Psoas muscle (tissue), 8 donors: Measurements from ENCODE around the gene ARHGAP32. TPM values are rescaled to one million over a fixed set of nuclear protein-coding genes. Genes with fewer than 3 reads are reported as not detected.

Experiments used
- ATAC-seq, 4 donors: fragments of 200-7000 bp; cut with Tn5 transposase; one replicate each; pipeline ENCODE4 v1.9.1; 2020; ENCODE audit warnings: moderate library complexity in 3 of 4, mild to moderate bottlenecking in 2 of 4
- DNase-seq, 2 donors: peaks; one replicate each; pipeline ENCODE4 v3.0.0-alpha.2; 2020
- H3K27ac ChIP-seq: fragments of 200-600 bp; one replicate; pipeline ENCODE4 v1.8.0; 2022
- H3K27me3 ChIP-seq, 3 donors: fragments of 200-600 bp in 1 of 3; one replicate each; pipeline versions ENCODE4 v1.6.1 to v1.8.0; 2013 to 2022; ENCODE audit warnings: low read length in 2 of 3, mild to moderate bottlenecking in 2 of 3, moderate library complexity in 1 of 3; ENCODE audit not compliant: insufficient read depth in 3 of 3
- H3K36me3 ChIP-seq, 2 donors: fragments of 200-600 bp in 1 of 2; one replicate each; pipeline versions ENCODE4 v1.6.1 to v1.8.0; 2013 to 2022; ENCODE audit warnings: low read depth in 1 of 2, mild to moderate bottlenecking in 1 of 2, moderate library complexity in 1 of 2; ENCODE audit not compliant: insufficient read depth in 1 of 2
- H3K4me1 ChIP-seq: fragments of 200-600 bp; one replicate; pipeline ENCODE4 v1.8.0; 2022
- H3K4me3 ChIP-seq: fragments of 200-600 bp; one replicate; pipeline ENCODE4 v1.8.0; 2022; ENCODE audit warnings: mild to moderate bottlenecking
- H3K9me3 ChIP-seq: fragments of 200-600 bp; one replicate; pipeline ENCODE4 v1.8.0; 2022
- CTCF ChIP-seq: fragments of 200-600 bp; IDR thresholded peaks from one replicate; pipeline ENCODE4 v1.8.0; 2022; ENCODE audit warnings: antibody characterized with exemption
- WGBS, 3 donors: extraction: QIAGEN DNeasy Blood & Tissue Kit; methylation state at CpG; one replicate each; pipeline versions ENCODE4 v1.1.6 to v1.1.7; 2013; 5-methylcytosine and 5-hydroxymethylcytosine counted together
- intact Hi-C, 2 donors: fragments of 100-400 bp; cut with DNase I; formaldehyde crosslinking; loops; one replicate each; pipeline versions ENCODE4 v1.11.0 to v1.14.2; 2022
- polyA plus RNA-seq, 3 donors: library from polyadenylated mRNA; stranded (reverse); fragments of 200-250 nt; gene quantifications; one replicate each; pipeline ENCODE4 v1.2.3, GENCODE V29; 2013
- total RNA-seq, 4 donors: library from RNA; stranded (reverse); fragmentation: NEBNext Ultra II Directional in 2 of 4; extraction: Animal tissue kit (Norgen Biotek cat#: 25700) in 2 of 4; gene quantifications; one replicate each; pipeline versions ENCODE4 v1.2.1 to v1.2.4, GENCODE V29; 2021 to 2023
- donor health status: healthy with polysubstance abuse.
- donor health status: DM: no; HTN: no; CAD: no; lungs with moderate emphysema.
- donor health status: Bipolar disorder and iron deficiency.
- donor health status: healthy.
- donor health status: DM: yes; HTN: yes; CAD: no.
- donor health status: DM: no; HTN: no; CAD: no.
- donor health status: DM: no; HTN: no; CAD: no.
- donor health status: DM: yes; HTN: yes; CAD: no.

ARHGAP32 gene
- total and polyA plus RNA-seq, 7 donors: 1.3 to 10.1 (median 6.4) TPM

- no peak overlapping the region for H3K4me3 ChIP-seq
- 51 to 57% (median 52%) methylated on average over 5 of the region's 5 CpGs for WGBS, 3 donors
- no peaks in the 10 kb centered on the region for H3K9me3 ChIP-seq
- intact Hi-C loops: loop anchor here in 1 of 2 donors (2.0 kb wide), 1 partner anchor 50 kb away; no protein-coding TSS in a partner anchor
- DNase-seq: no peak
- H3K27ac ChIP-seq: no peak overlapping the region
- peaks cover 0 to 6% (median 5%) of the 10 kb centered on the region in 3 donors for H3K27me3 ChIP-seq
- no peaks in the 10 kb centered on the region for H3K36me3 ChIP-seq
- no peaks in the 10 kb centered on the region for H3K4me1 ChIP-seq
- TF ChIP-seq CTCF: no peak
- no peak for ATAC-seq
These were observed 274.9 kb downstream of the ARHGAP32 start for GRCh38 chr11:128917144-128917724.

GRCh38 chr11:128916681-128917080 is 275.4 kb downstream of the ARHGAP32 start:
- no peaks in the 10 kb centered on the region for H3K9me3 ChIP-seq
- intact Hi-C loops: loop anchor here in 1 of 2 donors (2.0 kb wide), 1 partner anchor 50 kb away; no protein-coding TSS in a partner anchor
- no peak overlapping the region for H3K4me3 ChIP-seq
- no peaks in the 10 kb centered on the region for H3K36me3 ChIP-seq
- peaks cover 0 to 6% (median 5%) of the 10 kb centered on the region in 3 donors for H3K27me3 ChIP-seq
- TF ChIP-seq CTCF: no peak
- 82 to 86% (median 84%) methylated on average over 2 of the region's 2 CpGs for WGBS, 3 donors
- no peak for ATAC-seq
- no peak for DNase-seq
- H3K27ac ChIP-seq: no peak overlapping the region
- no peaks in the 10 kb centered on the region for H3K4me1 ChIP-seq

GRCh38 chr11:128916037-128916572 is 276.0 kb downstream of the ARHGAP32 start:
- ATAC-seq (no peak), DNase-seq (no peak)
- 68 to 82% (median 78%) methylated on average over 3 of the region's 3 CpGs for WGBS, 3 donors
- Histone ChIP-seq H3K4me1 (no peaks in the 10 kb centered on the region), H3K9me3 (no peaks in the 10 kb centered on the region), H3K27ac (no peak overlapping the region), H3K4me3 (no peak overlapping the region), H3K36me3 (no peaks in the 10 kb centered on the region), H3K27me3 (peaks cover 0 to 10% (median 5%) of the 10 kb centered on the region in 3 donors)
- no peak for TF ChIP-seq CTCF
- intact Hi-C loops: loop anchor here in 1 of 2 donors (2.0 kb wide), 1 partner anchor 51 kb away; no protein-coding TSS in a partner anchor

GRCh38 chr11:128915149-128915521 is 277.0 kb downstream of the ARHGAP32 start:
- 38 to 52% (median 39%) methylated on average over 6 of the region's 6 CpGs for WGBS, 3 donors
- no peak for DNase-seq
- Histone ChIP-seq H3K27me3 (peaks cover 0 to 12% (median 2%) of the 10 kb centered on the region in 3 donors), H3K4me3 (no peak overlapping the region), H3K4me1 (no peaks in the 10 kb centered on the region), H3K36me3 (no peaks in the 10 kb centered on the region), H3K9me3 (no peaks in the 10 kb centered on the region), H3K27ac (no peak overlapping the region)
- intact Hi-C loops: no loop called here
- ATAC-seq: no peak
- TF ChIP-seq CTCF: no peak

Other genes starting within 250 kb of the ARHGAP32 start
- under 1 TPM in 1 of 4 donors, not detected in 3; 0.07 TPM for gene TP53AIP1, start 249.5 kb downstream of the ARHGAP32 start, total RNA-seq
- gene TP53AIP1, start 249.5 kb downstream of the ARHGAP32 start, polyA plus RNA-seq: under 1 TPM in 2 of 3 donors, not detected in 1; 0.08 to 0.51 TPM
- 1 to 10 TPM in 2 of 4 donors, not detected in 2; 1.8 to 6.0 TPM for gene BARX2, start 183.5 kb upstream of the ARHGAP32 start, total RNA-seq
- not detected for gene BARX2, start 183.5 kb upstream of the ARHGAP32 start, polyA plus RNA-seq